Endodermal cell (in vitro differentiated cells): Measurements from ENCODE around the gene MMRN2. TPM values are rescaled to one million over a fixed set of nuclear protein-coding genes. Genes with fewer than 3 reads are reported as not detected.

Experiments
- DNase-seq: peaks from one replicate; pipeline ENCODE4 v3.0.0-alpha.2; 2017
- H3K27ac ChIP-seq: 2 replicates; pipeline ENCODE4 v1.5.1; 2013; ENCODE audit warnings: mild to moderate bottlenecking, low read depth, low read length, moderate library complexity
- H3K27me3 ChIP-seq: 2 replicates; pipeline ENCODE4 v1.6.1; 2013; ENCODE audit warnings: mild to moderate bottlenecking, low read length, moderate library complexity; ENCODE audit not compliant: insufficient read depth, control insufficient read depth, poor library complexity, severe bottlenecking
- H3K36me3 ChIP-seq: 2 replicates; pipeline ENCODE4 v1.7.0; 2013; ENCODE audit warnings: mild to moderate bottlenecking, low read length, moderate library complexity; ENCODE audit not compliant: control insufficient read depth, insufficient read depth
- H3K4me1 ChIP-seq: one replicate; pipeline ENCODE4 v1.7.0; 2013; ENCODE audit warnings: low read length; ENCODE audit not compliant: control insufficient read depth, insufficient read depth
- H3K4me3 ChIP-seq: 2 replicates; pipeline ENCODE4 v1.5.1; 2013; ENCODE audit warnings: mild to moderate bottlenecking, low read length, moderate library complexity
- H3K9ac ChIP-seq: 2 replicates; pipeline ENCODE4 v1.6.1; 2013; ENCODE audit warnings: mild to moderate bottlenecking, low read length, moderate library complexity; ENCODE audit not compliant: poor library complexity, severe bottlenecking; ENCODE audit errors: extremely low read depth
- H3K9me3 ChIP-seq: 2 replicates; pipeline ENCODE4 v1.6.1; 2013; ENCODE audit warnings: mild to moderate bottlenecking, low read length, moderate library complexity; ENCODE audit not compliant: control insufficient read depth
- H3K27ac Mint-ChIP-seq: 2 replicates; pipeline ENCODE4 v1.8.0; 2020; ENCODE audit warnings: mixed read lengths
- H3K27me3 Mint-ChIP-seq: 2 replicates; pipeline ENCODE4 v1.8.0; 2021; ENCODE audit warnings: mild to moderate bottlenecking, mixed read lengths; ENCODE audit not compliant: insufficient read depth
- H3K36me3 Mint-ChIP-seq: 2 replicates; pipeline ENCODE4 v1.8.0; 2020; ENCODE audit warnings: low read depth, mixed read lengths
- H3K4me1 Mint-ChIP-seq: 2 replicates; pipeline ENCODE4 v1.8.0; 2020; ENCODE audit warnings: mixed read lengths
- H3K4me3 Mint-ChIP-seq: 2 replicates; pipeline ENCODE4 v1.8.0; 2020; ENCODE audit warnings: mild to moderate bottlenecking, moderate library complexity, mixed read lengths
- H3K9me3 Mint-ChIP-seq: 2 replicates; pipeline ENCODE4 v1.8.0; 2020; ENCODE audit warnings: mild to moderate bottlenecking, mixed read lengths
- WGBS, 2 experiments: methylation state at CpG; one replicate each; pipeline versions ENCODE4 v1.1.5 to v1.1.7; 2013; ENCODE audit warnings: missing lambda C conversion rate in 2 of 2, mixed read lengths in 1 of 2; ENCODE audit not compliant: insufficient coverage in 1 of 2, insufficient read length in 1 of 2; 5-methylcytosine and 5-hydroxymethylcytosine counted together
- total RNA-seq, 2 donors: library from RNA; stranded (reverse); fragmentation: NEBNext Ultra II Directional in 1 of 2; extraction: Animal tissue kit (Norgen Biotek cat#: 25700) in 1 of 2; gene quantifications; 2 replicates in 1 of 2; 3 replicates in 1 of 2; pipeline ENCODE4 v1.2.1, GENCODE V29; 2021
- TF ChIP-seq, protein P1 (sequence below): fragments of 200-600 bp; sonication (generic); conservative IDR thresholded peaks from 2 replicates; pipeline ENCODE4 v1.5.0; 2021; ENCODE audit warnings: antibody characterized with exemption, mild to moderate bottlenecking

MMRN2 gene
- total RNA-seq, 2 donors from 2014 or later: 1.00 to 1.3 TPM

DNA sequence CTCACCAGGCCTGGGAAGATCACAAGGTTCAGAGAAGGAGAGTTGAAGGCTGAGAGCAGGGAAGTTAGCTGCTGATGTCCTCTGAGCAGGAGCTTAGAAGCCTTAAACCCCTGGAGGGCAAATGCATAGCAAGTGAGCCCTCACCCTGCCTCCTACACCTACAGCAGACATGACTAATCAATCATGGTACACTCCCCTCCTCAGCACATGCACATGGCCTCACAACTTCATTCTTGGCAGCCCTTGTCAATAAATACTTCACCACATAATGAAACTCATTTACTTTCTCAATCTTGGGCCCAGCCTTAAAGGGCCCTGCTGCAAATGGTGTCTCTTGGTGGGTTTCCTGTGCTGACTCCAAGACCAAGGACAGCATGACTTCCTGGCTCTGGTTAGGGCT lies 12.9 kb downstream of the MMRN2 start:
- peaks cover 5% of the 10 kb centered on the region for H3K4me1 Mint-ChIP-seq
- no peaks in the 10 kb centered on the region for H3K9me3 ChIP-seq
- TF ChIP-seq, protein P1, sequence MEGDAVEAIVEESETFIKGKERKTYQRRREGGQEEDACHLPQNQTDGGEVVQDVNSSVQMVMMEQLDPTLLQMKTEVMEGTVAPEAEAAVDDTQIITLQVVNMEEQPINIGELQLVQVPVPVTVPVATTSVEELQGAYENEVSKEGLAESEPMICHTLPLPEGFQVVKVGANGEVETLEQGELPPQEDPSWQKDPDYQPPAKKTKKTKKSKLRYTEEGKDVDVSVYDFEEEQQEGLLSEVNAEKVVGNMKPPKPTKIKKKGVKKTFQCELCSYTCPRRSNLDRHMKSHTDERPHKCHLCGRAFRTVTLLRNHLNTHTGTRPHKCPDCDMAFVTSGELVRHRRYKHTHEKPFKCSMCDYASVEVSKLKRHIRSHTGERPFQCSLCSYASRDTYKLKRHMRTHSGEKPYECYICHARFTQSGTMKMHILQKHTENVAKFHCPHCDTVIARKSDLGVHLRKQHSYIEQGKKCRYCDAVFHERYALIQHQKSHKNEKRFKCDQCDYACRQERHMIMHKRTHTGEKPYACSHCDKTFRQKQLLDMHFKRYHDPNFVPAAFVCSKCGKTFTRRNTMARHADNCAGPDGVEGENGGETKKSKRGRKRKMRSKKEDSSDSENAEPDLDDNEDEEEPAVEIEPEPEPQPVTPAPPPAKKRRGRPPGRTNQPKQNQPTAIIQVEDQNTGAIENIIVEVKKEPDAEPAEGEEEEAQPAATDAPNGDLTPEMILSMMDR: no peak
- no peaks in the 10 kb centered on the region for H3K4me1 ChIP-seq
- H3K27ac ChIP-seq: no peak overlapping the region
- no peaks in the 10 kb centered on the region for H3K9me3 Mint-ChIP-seq
- no peak overlapping the region for H3K4me3 Mint-ChIP-seq
- H3K36me3 ChIP-seq: no peaks in the 10 kb centered on the region
- peaks cover 3% of the 10 kb centered on the region for H3K36me3 Mint-ChIP-seq
- no peak for DNase-seq
- H3K27ac Mint-ChIP-seq: no peak overlapping the region
- no peak overlapping the region for H3K4me3 ChIP-seq
- H3K27me3 Mint-ChIP-seq: peaks cover 42% of the 10 kb centered on the region
- H3K27me3 ChIP-seq: no peaks in the 10 kb centered on the region
- H3K9ac ChIP-seq: no peak overlapping the region

DNA sequence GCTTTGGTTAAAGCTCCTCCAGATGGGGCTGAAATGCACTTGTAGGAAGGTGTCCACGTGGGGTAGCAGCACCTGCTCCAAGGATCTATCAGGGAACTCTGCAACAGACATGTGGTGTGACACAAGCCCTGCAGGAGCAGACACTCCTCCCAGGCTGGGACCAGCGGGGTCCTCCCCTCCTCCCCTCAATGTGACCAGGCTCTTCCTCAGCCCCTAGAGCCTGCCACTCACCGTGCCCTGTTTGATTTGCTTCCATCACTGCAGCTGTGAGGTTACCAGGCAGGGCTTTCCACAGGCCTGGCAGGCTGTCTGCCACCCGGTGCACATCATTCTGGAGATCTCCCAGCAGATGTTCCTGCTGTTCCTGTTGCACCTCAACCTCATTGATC lies 13.4 kb downstream of the MMRN2 start:
- no peaks in the 10 kb centered on the region for H3K4me1 ChIP-seq
- peaks cover 5% of the 10 kb centered on the region for H3K4me1 Mint-ChIP-seq
- 91 to 92% methylated on average over 2 to 4 of the region's 4 CpGs for WGBS, 2 experiments
- H3K9me3 ChIP-seq: no peaks in the 10 kb centered on the region
- no peaks in the 10 kb centered on the region for H3K36me3 ChIP-seq
- H3K27ac ChIP-seq: no peak overlapping the region
- no peak overlapping the region for H3K4me3 Mint-ChIP-seq
- peaks cover 42% of the 10 kb centered on the region for H3K27me3 Mint-ChIP-seq
- no peaks in the 10 kb centered on the region for H3K27me3 ChIP-seq
- no peak overlapping the region for H3K9ac ChIP-seq
- H3K9me3 Mint-ChIP-seq: no peaks in the 10 kb centered on the region
- H3K4me3 ChIP-seq: no peak overlapping the region
- DNase-seq: no peak
- no peak overlapping the region for H3K27ac Mint-ChIP-seq
- H3K36me3 Mint-ChIP-seq: peaks cover 3% of the 10 kb centered on the region
- TF ChIP-seq, protein P1: no peak

DNA sequence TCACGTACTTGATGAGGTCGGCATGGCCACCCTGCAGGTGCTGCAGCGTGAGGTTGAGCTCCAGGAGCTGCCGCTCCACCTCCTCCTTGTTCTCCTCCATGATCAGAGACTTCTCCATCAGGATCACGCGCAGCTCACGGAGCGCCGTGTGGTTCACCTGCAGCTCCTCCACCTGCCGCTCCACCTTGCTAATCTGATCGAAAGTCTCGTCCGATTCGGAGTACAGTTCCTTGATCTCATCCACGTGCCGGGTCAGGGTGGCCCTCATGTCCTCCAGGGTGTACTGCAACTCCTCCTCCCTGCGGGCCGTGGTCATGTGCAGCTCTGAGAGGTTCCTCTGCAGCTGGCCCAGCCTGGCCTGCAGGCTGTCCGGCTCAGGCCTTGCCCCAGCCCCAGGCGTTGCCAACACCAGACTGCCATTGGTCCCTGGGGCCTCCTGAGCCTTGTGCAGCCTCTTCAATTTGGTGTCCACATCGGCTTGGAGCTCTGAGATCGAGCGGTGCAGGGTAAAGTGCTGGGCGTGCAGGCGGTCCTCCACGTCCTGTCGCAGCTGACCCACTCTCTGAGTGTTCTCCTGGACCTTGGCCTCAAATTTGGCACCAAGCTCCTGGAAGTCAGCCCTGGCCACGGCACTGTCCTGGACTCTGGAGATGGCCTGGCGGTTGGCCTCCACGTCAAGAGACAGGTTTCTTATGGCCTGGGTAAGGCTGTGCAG lies 13.9 kb downstream of the MMRN2 start:
- H3K36me3 ChIP-seq: no peaks in the 10 kb centered on the region
- Mint-ChIP-seq H3K4me1 (peaks cover 5% of the 10 kb centered on the region), H3K9me3 (no peaks in the 10 kb centered on the region), H3K27ac (no peak overlapping the region), H3K4me3 (no peak overlapping the region), H3K36me3 (peaks cover 3% of the 10 kb centered on the region), H3K27me3 (peaks cover 41% of the 10 kb centered on the region)
- no peak overlapping the region for H3K4me3 ChIP-seq
- 95 to 97% methylated on average over 26 to 30 of the region's 30 CpGs for WGBS, 2 experiments
- no peaks in the 10 kb centered on the region for H3K4me1 ChIP-seq
- DNase-seq: no peak
- TF ChIP-seq, protein P1: no peak
- no peaks in the 10 kb centered on the region for H3K27me3 ChIP-seq
- H3K9me3 ChIP-seq: no peaks in the 10 kb centered on the region
- H3K27ac ChIP-seq: no peak overlapping the region
- H3K9ac ChIP-seq: no peak overlapping the region
